Measurements from ENCODE around the gene TMEM213.

Gene TMEM213

GRCh38 chr7:138835087-138835486, 37.3 kb downstream of the TMEM213 start:
- no peaks in the 10 kb centered on the region for H3K9me3 ChIP-seq (ENCODE audit: insufficient read depth, low read length, severe bottlenecking)
- H4K20me1 ChIP-seq (ENCODE audit: insufficient read depth, low read length) = no peaks in the 10 kb centered on the region
- H3K27me3 ChIP-seq (ENCODE audit: insufficient read depth, low read length, poor library complexity) = no peaks in the 10 kb centered on the region
- no peak overlapping the region for H3K9ac ChIP-seq (ENCODE audit: low read depth, low read length)
- H3K4me1 ChIP-seq (ENCODE audit: insufficient read depth, low read length) = no peaks in the 10 kb centered on the region
- ATAC-seq (ENCODE audit: insufficient read depth, low read depth) = no peak
- no peaks in the 10 kb centered on the region for H3K79me2 ChIP-seq (ENCODE audit: insufficient read depth, low read length)
- H3K4me2 ChIP-seq (ENCODE audit: insufficient read depth, low read length) = no peak overlapping the region
- H3K36me3 ChIP-seq (ENCODE audit: insufficient read depth, low read length) = no peaks in the 10 kb centered on the region; the same call in 1 of the 2 replicates
- no peak overlapping the region for H3K4me3 ChIP-seq (ENCODE audit: low read depth in 1 of 2, low read length in 2 of 2)
- H3K27ac ChIP-seq (ENCODE audit: low read length) = no peak overlapping the region
- no peak for TF ChIP-seq CTCF (IDR thresholded peaks at IDR 0.05; ENCODE audit: borderline replicate concordance, extremely low read depth, low read length, poor library complexity, severe bottlenecking)
- TF ChIP-seq EZH2 (IDR thresholded peaks at IDR 0.05; ENCODE audit: borderline replicate concordance, low read depth, low read length, severe bottlenecking) = no peak
- DNase-seq = no peak
- H2AFZ ChIP-seq (ENCODE audit: low read depth, low read length) = no peak overlapping the region

GRCh38 chr7:138837627-138838026, 39.8 kb downstream of the TMEM213 start:
- Histone ChIP-seq H4K20me1 (ENCODE audit: insufficient read depth, low read length) (no peaks in the 10 kb centered on the region), H3K9ac (ENCODE audit: low read depth, low read length) (no peak overlapping the region), H3K27ac (ENCODE audit: low read length) (no peak overlapping the region), H3K4me3 (ENCODE audit: low read depth in 1 of 2, low read length in 2 of 2) (no peak overlapping the region), H3K9me3 (ENCODE audit: insufficient read depth, low read length, severe bottlenecking) (no peaks in the 10 kb centered on the region), H2AFZ (ENCODE audit: low read depth, low read length) (no peak overlapping the region), H3K27me3 (ENCODE audit: insufficient read depth, low read length, poor library complexity) (no peaks in the 10 kb centered on the region), H3K4me2 (ENCODE audit: insufficient read depth, low read length) (no peak overlapping the region), H3K36me3 (ENCODE audit: insufficient read depth, low read length) (no peaks in the 10 kb centered on the region; the same call in 1 of the 2 replicates), H3K79me2 (ENCODE audit: insufficient read depth, low read length) (no peaks in the 10 kb centered on the region), H3K4me1 (ENCODE audit: insufficient read depth, low read length) (no peaks in the 10 kb centered on the region)
- ATAC-seq (ENCODE audit: insufficient read depth, low read depth) (no peak), DNase-seq (no peak)
- TF ChIP-seq EZH2 (IDR thresholded peaks at IDR 0.05; ENCODE audit: borderline replicate concordance, low read depth, low read length, severe bottlenecking) = no peak
- no peak for TF ChIP-seq CTCF (IDR thresholded peaks at IDR 0.05; ENCODE audit: borderline replicate concordance, extremely low read depth, low read length, poor library complexity, severe bottlenecking)

- Histone ChIP-seq H2AFZ (ENCODE audit: low read depth, low read length) (no peak overlapping the region), H3K79me2 (ENCODE audit: insufficient read depth, low read length) (no peaks in the 10 kb centered on the region), H3K9ac (ENCODE audit: low read depth, low read length) (no peak overlapping the region), H3K36me3 (ENCODE audit: insufficient read depth, low read length) (no peaks in the 10 kb centered on the region; the same call in 1 of the 2 replicates), H3K27me3 (ENCODE audit: insufficient read depth, low read length, poor library complexity) (no peaks in the 10 kb centered on the region), H3K4me1 (ENCODE audit: insufficient read depth, low read length) (no peaks in the 10 kb centered on the region), H4K20me1 (ENCODE audit: insufficient read depth, low read length) (no peaks in the 10 kb centered on the region), H3K9me3 (ENCODE audit: insufficient read depth, low read length, severe bottlenecking) (no peaks in the 10 kb centered on the region), H3K4me3 (ENCODE audit: low read depth in 1 of 2, low read length in 2 of 2) (no peak overlapping the region), H3K27ac (ENCODE audit: low read length) (no peak overlapping the region), H3K4me2 (ENCODE audit: insufficient read depth, low read length) (no peak overlapping the region)
- ATAC-seq (ENCODE audit: insufficient read depth, low read depth) (peak; percentile 29; the same call in 2 of the 3 replicates), DNase-seq (no peak)
- no peak for TF ChIP-seq CTCF (IDR thresholded peaks at IDR 0.05; ENCODE audit: borderline replicate concordance, extremely low read depth, low read length, poor library complexity, severe bottlenecking)
- no peak for TF ChIP-seq EZH2 (IDR thresholded peaks at IDR 0.05; ENCODE audit: borderline replicate concordance, low read depth, low read length, severe bottlenecking)
Measured at GRCh38 chr7:138838166-138838565, 40.4 kb downstream of the TMEM213 start.

- H3K9me3 ChIP-seq (ENCODE audit: insufficient read depth, low read length, severe bottlenecking) = no peaks in the 10 kb centered on the region
- H3K79me2 ChIP-seq (ENCODE audit: insufficient read depth, low read length) = no peaks in the 10 kb centered on the region
- no peak overlapping the region for H3K9ac ChIP-seq (ENCODE audit: low read depth, low read length)
- no peaks in the 10 kb centered on the region for H3K27me3 ChIP-seq (ENCODE audit: insufficient read depth, low read length, poor library complexity)
- no peaks in the 10 kb centered on the region; the same call in 1 of the 2 replicates for H3K36me3 ChIP-seq (ENCODE audit: insufficient read depth, low read length)
- TF ChIP-seq EZH2 (IDR thresholded peaks at IDR 0.05; ENCODE audit: borderline replicate concordance, low read depth, low read length, severe bottlenecking) (no peak), CTCF (IDR thresholded peaks at IDR 0.05; ENCODE audit: borderline replicate concordance, extremely low read depth, low read length, poor library complexity, severe bottlenecking) (no peak)
- no peaks in the 10 kb centered on the region for H4K20me1 ChIP-seq (ENCODE audit: insufficient read depth, low read length)
- no peak overlapping the region for H3K4me2 ChIP-seq (ENCODE audit: insufficient read depth, low read length)
- H2AFZ ChIP-seq (ENCODE audit: low read depth, low read length) = no peak overlapping the region
- no peaks in the 10 kb centered on the region for H3K4me1 ChIP-seq (ENCODE audit: insufficient read depth, low read length)
- no peak overlapping the region for H3K27ac ChIP-seq (ENCODE audit: low read length)
- DNase-seq (no peak), ATAC-seq (ENCODE audit: insufficient read depth, low read depth) (no peak)
- no peak overlapping the region for H3K4me3 ChIP-seq (ENCODE audit: low read depth in 1 of 2, low read length in 2 of 2)
Measured at GRCh38 chr7:138842111-138842510, 44.3 kb downstream of the TMEM213 start.

All from DND-41 (cell line).